GM20431 (cell line): Measurements from ENCODE around the gene CEP63.

Experiments used
- in situ Hi-C: fragments of 300-500 bp; cut with MseI, MboI; formaldehyde crosslinking; loops from one replicate; pipeline ENCODE4 v1.15.0; 2020; ENCODE audit warnings: low sequenced_read_pairs; ENCODE audit not compliant: unreplicated experiment

CEP63 gene

DNA sequence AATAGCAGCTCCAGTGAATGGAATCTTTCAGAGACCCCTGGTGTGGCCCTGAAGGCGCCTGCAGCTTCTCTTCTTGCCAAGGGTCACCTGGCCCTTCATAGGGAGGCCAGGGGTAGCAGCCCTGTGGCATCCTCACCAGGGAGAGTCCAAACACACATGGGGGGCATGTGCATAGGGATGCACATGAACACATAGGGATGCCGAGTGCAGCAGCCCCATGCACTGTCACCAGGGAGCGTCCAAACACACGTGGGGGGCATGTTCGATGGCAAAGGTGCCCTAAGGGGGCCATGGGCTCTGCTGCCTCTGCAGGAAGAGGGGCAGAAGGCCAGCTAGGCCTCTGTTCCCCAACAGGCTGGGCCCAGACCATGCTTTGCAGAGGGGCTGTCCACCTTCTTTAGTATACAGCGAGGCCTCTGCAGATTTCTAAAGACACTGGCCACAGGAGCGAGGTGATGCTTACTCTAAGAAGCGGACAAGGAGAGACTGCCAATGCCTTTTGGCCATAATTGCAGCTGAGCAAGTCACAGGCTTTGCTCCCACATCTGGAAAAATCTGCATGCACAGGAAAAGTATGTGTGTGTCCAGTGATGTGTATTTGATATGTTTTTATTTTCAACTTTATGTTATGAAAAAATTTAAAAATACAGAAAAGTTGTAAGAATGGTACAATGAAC is 21.0 kb upstream of the CEP63 start:
- in situ Hi-C loops = loop anchor here (25.0 kb wide), 1 partner anchor 253 kb away; no protein-coding TSS in a partner anchor

GRCh38 chr3:134466331-134466730 is 19.5 kb upstream of the CEP63 start:
- in situ Hi-C loops = loop anchor here (25.0 kb wide), 1 partner anchor 254 kb away; no protein-coding TSS in a partner anchor

- in situ Hi-C loops = loop anchor here (25.0 kb wide), 1 partner anchor 256 kb away; no protein-coding TSS in a partner anchor
Measured at GRCh38 chr3:134468519-134468918, 17.3 kb upstream of the CEP63 start.

GRCh38 chr3:134471521-134472193 is 14.2 kb upstream of the CEP63 start:
- in situ Hi-C loops = loop anchor here (5.0 to 25.0 kb wide), 2 partner anchors 164 to 259 kb away; no protein-coding TSS in a partner anchor

DNA sequence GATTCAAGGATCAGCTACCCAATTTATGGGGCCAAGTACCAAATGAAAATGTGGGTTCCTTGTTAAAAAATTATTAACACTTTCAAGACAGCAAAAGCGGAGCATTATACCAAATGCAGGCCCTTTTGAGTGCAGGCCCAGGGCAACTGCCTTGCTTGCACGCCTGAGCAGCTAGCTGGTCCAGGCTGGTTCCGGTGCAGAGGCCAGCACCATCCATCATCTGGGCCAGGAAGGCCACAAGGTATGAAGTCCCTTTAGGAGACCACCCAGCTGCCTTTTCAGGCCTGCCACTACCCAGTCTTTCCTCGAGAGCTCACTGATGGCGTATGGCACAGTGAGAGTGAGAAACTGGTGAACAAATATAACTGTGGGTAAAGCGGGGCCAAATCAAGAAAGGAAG is 13.0 kb upstream of the CEP63 start:
- in situ Hi-C loops = loop anchor here (5.0 to 25.0 kb wide), 2 partner anchors 166 to 261 kb away; no protein-coding TSS in a partner anchor

DNA sequence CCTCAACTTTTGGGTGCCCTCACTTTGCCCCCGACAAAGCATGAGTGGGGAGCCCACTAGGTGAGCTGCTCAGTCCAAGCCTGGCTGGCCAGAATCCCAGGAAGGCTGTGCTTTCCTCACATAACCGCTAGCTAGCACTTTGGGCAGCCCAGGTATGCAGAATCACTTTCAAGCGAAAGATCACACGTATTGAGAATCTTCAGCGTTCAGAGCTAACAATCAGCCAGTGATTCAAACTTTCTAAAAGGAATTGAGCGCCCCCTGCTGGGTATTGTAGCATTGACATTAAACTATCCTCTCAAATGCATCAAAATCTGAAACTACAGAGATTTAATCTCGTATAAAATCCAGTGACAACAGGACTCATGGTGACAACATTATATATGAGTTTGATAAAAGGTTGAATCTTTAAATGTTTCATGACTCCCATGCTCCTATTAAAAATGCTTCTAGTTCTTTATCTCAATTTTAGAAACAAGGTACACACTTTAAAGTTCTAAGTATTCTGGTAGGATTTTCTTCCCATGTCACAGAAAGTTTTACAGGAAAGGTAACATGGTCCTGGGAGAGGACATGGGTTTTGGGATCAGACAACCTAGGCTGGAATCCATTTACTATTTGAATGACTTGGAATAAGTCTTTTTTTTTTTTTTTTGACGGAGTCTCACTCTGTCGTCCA is 11.8 kb upstream of the CEP63 start:
- in situ Hi-C loops = loop anchor here (5.0 to 25.0 kb wide), 2 partner anchors 167 to 262 kb away; no protein-coding TSS in a partner anchor

GRCh38 chr3:134474956-134475355 is 10.9 kb upstream of the CEP63 start:
- in situ Hi-C loops = loop anchor here (5.0 to 25.0 kb wide), 2 partner anchors 168 to 263 kb away; no protein-coding TSS in a partner anchor

DNA sequence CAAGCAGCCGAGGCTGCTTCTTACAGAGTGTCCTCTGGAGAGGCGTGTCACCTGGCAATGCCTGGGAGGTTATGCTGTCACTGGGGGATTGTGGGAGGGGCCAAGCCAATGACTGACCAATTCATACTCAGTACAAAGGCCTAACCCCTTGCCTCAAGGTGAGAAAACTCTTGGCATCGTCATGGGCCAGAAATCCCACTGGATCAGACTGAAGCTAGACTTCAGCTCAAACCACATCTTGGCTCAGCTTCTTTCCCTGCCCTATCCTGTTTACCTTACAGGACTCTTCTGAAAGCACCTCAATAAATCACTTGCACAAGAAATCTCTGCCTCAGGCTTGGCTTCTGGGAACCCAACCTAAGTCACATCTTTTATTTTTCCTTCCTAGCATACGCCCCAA is 9.6 kb upstream of the CEP63 start:
- in situ Hi-C loops = no loop called here

DNA sequence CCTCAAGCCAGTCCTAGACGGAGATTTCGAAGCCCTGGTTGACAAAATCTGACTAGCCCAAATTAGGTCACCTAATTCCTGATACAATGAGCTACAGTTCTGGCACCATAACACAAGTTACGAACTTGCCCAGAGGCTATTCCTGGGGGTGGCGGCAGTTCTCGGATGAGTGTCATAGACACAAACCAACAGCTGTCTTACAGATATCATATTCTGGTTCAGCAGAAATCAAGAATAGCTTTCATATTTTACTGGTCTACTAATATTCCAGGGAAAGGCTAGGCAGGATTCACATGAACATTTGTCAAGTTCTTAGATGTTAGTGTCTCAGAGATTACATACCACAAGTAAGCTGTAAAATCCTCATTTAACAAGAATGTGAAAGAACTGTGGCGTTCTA is 8.9 kb upstream of the CEP63 start:
- in situ Hi-C loops = no loop called here

DNA sequence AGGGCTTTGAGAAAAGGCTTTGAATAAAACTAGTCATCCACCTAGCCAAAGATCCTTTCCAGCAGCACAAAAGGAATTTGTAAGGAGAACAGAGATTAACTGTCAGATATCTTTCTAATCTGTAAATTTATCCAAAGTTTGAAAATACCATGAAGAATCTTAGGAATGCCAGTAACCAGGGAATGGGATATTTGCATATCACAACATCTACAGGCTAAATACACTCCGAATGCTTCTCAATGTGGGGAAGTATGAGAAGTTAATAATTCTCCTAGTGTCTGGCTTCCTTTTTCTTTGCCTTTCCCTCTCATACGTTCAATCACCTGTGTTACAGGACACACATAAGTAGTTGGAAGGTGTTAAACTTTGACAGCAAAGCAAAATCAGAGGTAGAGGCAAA is 7.9 kb upstream of the CEP63 start:
- in situ Hi-C loops = no loop called here

DNA sequence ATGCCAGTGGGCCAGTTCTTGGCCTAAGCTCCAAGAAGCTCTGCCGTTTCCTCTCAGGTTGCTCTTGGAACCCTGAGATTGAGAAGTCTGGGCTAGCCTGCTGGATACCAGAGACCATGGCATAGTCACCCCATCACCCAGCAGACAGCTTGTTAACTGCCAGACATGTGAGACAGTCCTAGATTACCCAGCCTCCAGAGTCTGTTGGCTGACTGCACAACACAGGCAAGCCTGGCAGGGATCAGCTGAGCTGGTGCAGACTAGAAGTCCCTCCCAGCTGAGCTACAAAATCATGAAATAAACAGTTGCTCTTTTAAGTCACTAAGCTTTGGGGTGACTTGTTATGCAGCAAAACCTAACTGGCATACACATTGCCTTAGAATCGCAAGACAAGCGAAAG is 5.3 kb upstream of the CEP63 start:
- in situ Hi-C loops = no loop called here

GRCh38 chr3:134481166-134481565 is 4.7 kb upstream of the CEP63 start:
- in situ Hi-C loops = no loop called here

- in situ Hi-C loops = no loop called here
Measured at GRCh38 chr3:134482622-134483021, 3.2 kb upstream of the CEP63 start.

DNA sequence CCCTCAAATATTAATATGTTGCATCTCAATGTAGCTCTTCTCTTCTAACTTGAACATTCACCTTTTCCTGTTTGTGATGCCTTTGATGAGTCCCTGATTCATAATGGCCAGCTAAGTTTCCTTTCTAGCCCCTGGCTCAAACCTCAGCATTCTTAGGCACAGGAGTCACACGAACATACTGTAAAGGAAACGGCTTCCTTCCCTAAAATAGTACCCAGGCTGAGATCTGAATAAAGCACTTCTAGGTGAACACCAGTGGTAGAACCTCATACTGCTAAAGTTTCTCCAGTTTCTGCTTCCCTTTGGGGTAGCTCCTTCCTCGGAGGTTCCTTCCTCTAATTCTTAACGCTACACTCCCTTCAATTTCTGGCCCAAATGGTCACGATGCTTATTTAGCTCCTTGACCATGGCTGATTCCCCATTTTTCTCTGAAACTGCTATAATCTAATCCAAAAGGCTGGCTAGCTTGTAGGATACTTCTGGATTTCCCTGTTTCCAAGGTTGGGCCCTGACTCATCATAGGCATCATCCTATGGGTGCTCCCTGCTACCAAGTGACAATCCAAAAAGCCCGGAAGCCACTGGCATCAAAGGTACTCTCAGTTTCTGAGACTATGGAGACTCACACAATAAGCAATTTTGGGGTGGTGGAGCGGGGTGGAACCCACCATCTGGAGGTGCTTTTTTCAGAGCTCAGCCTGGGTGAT is 2.5 kb upstream of the CEP63 start:
- in situ Hi-C loops = no loop called here

DNA sequence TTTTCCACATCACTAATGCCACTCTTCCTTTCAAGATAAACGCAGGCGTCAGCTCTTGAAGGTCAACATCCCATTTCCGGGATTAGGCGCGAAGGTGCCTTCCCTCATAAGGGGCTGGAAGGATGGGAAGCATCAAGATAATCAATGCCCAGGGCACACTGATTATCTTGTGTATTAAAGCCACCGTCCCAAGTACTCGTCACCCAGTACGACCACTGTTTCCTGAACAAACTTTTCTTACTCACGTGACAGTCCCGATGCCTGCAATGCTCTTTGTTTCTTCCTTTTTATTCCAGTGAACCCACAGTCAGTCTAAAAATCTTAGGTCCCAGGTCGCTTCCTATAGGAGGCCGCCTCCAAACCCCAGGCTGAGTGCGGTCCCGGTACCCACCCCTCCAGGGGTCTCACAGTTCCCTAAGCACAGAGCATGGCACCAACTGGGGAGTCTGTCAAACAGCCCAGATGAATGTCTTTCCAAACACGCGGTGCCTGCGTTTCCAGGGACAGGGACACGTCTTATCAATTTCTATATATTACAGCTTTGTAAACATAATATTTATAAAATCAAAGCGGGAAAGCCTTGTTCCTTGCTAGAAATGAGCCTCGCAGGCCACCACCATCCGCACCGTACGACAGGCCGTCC is 661 bp upstream of the CEP63 start:
- in situ Hi-C loops = no loop called here

GRCh38 chr3:134486577-134487041 is 752 bp downstream of the CEP63 start:
- in situ Hi-C loops = no loop called here

DNA sequence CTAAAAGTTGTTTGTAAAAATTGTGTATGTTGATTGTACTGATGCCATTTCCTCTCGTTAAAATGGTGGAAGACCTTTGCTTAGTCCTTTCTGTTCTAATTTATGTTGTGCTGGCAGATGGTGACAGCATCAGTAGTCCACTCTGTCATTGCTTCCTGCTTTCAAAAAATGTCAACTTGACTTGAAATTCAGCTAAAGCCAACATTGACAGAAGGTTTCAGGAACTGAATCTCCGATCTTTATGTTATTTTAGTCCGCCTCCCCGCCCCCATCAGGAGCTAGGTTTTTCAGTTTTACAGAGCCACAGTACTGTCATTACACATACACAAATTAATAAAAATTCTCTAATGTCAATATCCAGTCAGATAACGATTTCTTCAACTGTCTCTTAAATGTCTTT is 1.5 kb downstream of the CEP63 start:
- in situ Hi-C loops = no loop called here

DNA sequence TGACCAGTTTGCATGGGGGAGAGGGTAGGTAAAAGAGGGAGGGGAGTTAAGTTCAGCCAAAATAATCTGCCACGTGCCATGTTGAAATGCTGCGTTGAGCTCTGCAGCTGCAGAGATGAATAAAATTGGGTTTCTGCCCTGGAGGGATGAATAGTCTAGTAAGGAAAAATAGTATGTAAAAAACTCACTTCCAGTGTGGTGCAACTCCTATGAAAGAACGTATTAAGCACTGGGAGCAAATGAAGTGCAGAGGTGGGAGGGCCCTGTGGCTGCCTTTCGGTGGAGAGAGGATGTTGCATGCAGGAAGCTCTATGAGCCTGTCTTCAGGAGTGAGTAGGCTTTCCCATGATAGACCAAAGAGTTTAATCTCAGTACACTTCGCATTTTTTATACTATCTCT is 8.6 kb downstream of the CEP63 start:
- in situ Hi-C loops = no loop called here

DNA sequence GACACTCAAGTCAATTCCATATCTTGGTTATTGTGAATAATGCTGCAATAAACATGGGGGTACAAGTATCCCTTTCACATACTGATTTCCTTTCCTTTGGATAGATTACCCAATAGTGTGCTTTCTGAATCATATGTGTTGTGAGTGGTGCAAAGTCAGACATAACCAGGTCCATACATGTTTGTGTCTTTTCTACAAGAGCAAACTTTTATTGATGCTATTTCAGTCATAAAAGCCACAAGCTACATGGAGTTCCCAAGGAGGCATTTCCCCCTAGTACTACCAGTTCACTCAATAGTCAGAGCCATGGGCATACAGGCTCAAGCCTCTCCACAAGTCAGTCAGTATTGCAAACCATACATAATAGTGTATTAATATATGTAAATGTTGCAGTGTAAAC is 10.1 kb downstream of the CEP63 start:
- in situ Hi-C loops = no loop called here
